Smooth muscle cell of the coronary artery (primary cell): ENCODE results near the gene PIKFYVE. TPM values are rescaled to one million over a fixed set of nuclear protein-coding genes. Genes with fewer than 3 reads are reported as not detected.

Experiments used
- total RNA-seq: library from RNA; depleted of rRNA; stranded (reverse); fragments of >200 nt; gene quantifications from 2 replicates; pipeline ENCODE4 v1.2.3, GENCODE V29; 2014; ENCODE audit warnings: low replicate concordance

PIKFYVE gene
- 19.0 and 21.3 TPM in 2 replicates for total RNA-seq

DNA sequence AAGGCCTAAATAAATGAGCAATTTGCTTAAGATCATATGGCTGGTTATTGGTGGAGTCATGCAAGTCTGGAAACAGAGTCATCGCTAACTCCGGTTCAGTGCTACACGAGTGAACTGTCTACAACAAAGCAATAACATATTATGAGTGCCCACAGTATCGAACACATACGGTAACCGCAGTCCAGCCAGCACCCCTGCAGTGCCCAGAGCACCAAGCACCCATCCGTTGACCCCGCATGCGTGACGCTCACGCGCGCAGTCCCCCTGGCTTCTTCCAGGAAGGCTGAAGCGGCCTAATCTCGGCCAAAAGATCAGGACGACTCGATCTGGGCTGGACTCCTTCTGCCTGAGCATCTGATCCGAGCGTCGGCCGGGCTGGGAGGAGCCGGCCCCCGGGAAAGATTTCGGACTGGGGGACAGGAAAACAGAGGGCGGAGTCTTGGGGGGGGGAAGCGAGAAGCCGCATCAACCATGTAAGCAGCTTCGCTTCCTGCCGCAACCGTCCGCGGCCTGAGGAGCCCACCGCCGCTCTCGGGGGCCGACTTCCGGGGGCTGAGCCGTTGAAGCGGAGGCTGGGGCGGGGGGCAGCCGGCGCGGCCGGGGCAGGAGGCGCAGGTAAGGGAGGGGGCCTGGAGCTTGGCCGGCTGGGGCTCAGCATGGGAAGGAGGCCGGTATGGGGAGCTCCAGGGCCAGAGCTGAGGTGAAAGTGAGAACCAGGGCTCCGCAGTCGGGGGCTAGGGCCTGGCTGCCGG is at the start of gene PIKFYVE:
PIKFYVE (plus strand) TSS at position 455 of the 752 bp plus-strand sequence. CDS start 5,265 bp downstream, outside the sequence.

GRCh38 chr2:208254871-208255556 is 11.0 kb upstream of the PIKFYVE start, which contains the start of gene IDH1:
Gene IDH1, minus strand, starts transcription at chr2:208255071. Its CDS starts 3,520 bp downstream, at chr2:208251551.

DNA sequence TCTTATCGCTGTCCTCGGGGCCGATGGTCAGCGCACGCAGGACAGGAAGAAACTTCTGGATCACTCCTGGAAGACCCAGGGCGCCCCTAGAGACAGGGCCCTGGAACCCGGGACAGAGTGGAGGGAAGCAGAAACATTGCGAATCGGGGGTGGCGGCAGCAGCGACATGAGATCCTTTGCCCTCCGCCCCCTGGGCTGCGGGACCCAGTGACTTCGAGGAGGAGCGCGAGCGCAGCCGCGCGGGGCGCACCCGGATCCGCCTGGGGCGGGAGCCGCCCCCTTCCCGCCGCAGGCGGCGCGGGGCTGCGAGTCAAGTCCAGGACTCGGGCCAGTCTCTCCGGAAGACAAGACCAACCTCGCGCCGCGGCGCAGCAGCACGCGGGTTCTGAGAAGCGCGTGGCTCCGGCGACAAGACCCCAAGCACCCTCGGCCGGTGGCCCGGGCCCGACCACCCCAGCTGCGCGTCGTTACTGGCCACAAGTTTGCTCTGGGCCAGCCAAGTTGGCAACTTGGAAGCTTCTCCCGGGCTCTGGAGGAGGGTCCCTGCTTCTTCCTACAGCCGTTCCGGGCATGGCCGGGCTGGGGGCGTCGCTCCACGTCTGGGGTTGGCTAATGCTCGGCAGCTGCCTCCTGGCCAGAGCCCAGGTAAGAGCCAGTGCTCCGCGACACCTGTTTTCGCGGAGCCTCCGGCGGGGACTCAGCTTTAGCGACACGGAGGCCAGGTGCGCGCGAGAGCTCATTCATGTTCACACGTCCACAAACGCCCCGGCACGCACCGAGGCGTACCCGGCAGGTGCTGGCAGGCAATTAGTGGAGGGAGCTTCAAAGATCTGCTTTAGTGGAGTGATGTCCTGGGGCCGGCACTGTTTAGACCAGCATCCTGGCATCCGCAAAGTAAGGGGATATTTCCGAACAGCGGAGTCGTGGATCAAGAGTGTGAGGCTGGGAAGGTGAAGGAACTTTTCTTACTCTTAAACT is 140.7 kb downstream of the PIKFYVE start, which contains the start of gene PTH2R:
PTH2R (plus strand) TSS at position 319 of the 978 bp plus-strand sequence; CDS start at position 571, 252 bp downstream.

Other genes starting within 250 kb of the PIKFYVE start
- gene PLEKHM3, start 240.7 kb upstream of the PIKFYVE start, total RNA-seq = 9.7 and 16.5 TPM in 2 replicates
- not detected in 2 replicates for gene CRYGD, start 141.7 kb upstream of the PIKFYVE start, total RNA-seq
- gene CRYGC, start 136.4 kb upstream of the PIKFYVE start, total RNA-seq = not detected in 2 replicates
- not detected in 2 replicates for gene CRYGB, start 120.1 kb upstream of the PIKFYVE start, total RNA-seq
- gene CRYGA, start 102.7 kb upstream of the PIKFYVE start, total RNA-seq = not detected in 2 replicates
- not detected in 2 replicates for gene C2orf80, start 76.2 kb upstream of the PIKFYVE start, total RNA-seq
- gene IDH1, start 11.2 kb upstream of the PIKFYVE start, total RNA-seq = 123 and 125 TPM in 2 replicates
- gene PTH2R, start 140.5 kb downstream of the PIKFYVE start, total RNA-seq = 0.08 TPM in 1 of 2 replicates, not detected in the other